D341Med (cell line): ENCODE data around the gene RADX.

Source experiments
- DNase-seq: peaks from one replicate; pipeline ENCODE4 v3.0.0; 2012; ENCODE audit warnings: low spot score

The RADX gene

GRCh38 chrX:106692425-106693065 is 80.8 kb downstream of the RADX start:
- DNase-seq = no peak

GRCh38 chrX:106696502-106696901 is 84.7 kb downstream of the RADX start:
- no peak for DNase-seq

- DNase-seq = no peak
Observed at GRCh38 chrX:106698693-106699092, 86.9 kb downstream of the RADX start.

GRCh38 chrX:106702636-106703035 is 90.9 kb downstream of the RADX start:
- DNase-seq = no peak

- DNase-seq = no peak
Observed at GRCh38 chrX:106706466-106706865, 94.7 kb downstream of the RADX start.

- DNase-seq = no peak
Observed at GRCh38 chrX:106707771-106708454, 96.1 kb downstream of the RADX start.

GRCh38 chrX:106710771-106711170 is 99.0 kb downstream of the RADX start:
- DNase-seq = no peak

GRCh38 chrX:106711375-106711774 is 99.6 kb downstream of the RADX start:
- DNase-seq = no peak

GRCh38 chrX:106716004-106716403 is 104.2 kb downstream of the RADX start:
- DNase-seq = no peak

- no peak for DNase-seq
Observed at GRCh38 chrX:106716463-106716862, 104.7 kb downstream of the RADX start.

- DNase-seq = no peak
Observed at GRCh38 chrX:106718709-106719108, 106.9 kb downstream of the RADX start.

- DNase-seq = no peak
Observed at GRCh38 chrX:106725931-106726330, 114.2 kb downstream of the RADX start.

GRCh38 chrX:106726485-106727437 is 115.0 kb downstream of the RADX start, which contains the start of gene RNF128:
Gene RNF128 (plus strand): TSS chrX:106726701. CDS start chrX:106726914, 213 bp downstream.
- peak; percentile 9 for DNase-seq

- no peak for DNase-seq
Observed at GRCh38 chrX:106728337-106728736, 116.6 kb downstream of the RADX start.
